Measurements from ENCODE around the gene TMEM33.
A peak's percentile ranks its signal among the peaks of the same experiment; 100 is the strongest.

GRCh38 chr4:41990365-41991111 is 55.3 kb downstream of the TMEM33 start, which contains the start of gene SLC30A9:
- TF ChIP-seq CTCF (IDR thresholded peaks at IDR 0.05) (peak in 1 of 2 donors; percentile 42), POLR2AphosphoS5 (IDR thresholded peaks at IDR 0.05) (peak; percentile 46 to 90 (median 65)), EP300 (IDR thresholded peaks at IDR 0.05) (no peak)
